ENCODE results near the gene RCAN2.

The RCAN2 gene

DNA sequence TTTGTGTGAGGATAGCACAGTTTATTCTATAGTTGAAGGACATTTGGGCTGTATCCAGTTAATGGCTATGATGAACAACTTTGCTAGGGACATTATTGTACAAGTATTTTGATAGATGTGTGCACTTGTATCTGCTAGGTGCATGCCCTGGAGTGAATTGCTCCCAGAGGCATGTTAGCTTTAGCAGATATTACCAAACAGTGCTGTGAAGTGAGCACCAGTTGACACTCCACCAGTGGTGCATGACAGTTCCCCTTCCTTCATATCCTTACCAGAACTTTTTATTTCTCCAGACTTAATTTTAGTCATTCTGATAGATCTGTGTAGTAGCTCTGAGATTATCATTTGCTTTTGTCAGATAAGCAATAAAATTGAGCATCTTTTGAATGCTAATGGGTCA is 271.6 kb downstream of the RCAN2 start:
- DNase-seq = no peak
- Histone ChIP-seq H2AFZ (ENCODE audit: low read length) (no peak overlapping the region), H3F3A (ENCODE audit: insufficient read depth, low read length) (no peaks in the 10 kb centered on the region), H3K4me2 (ENCODE audit: low read depth, low read length) (no peak overlapping the region), H3K9ac (ENCODE audit: low read length) (no peak overlapping the region), H3K36me3 (replicated peaks; ENCODE audit: insufficient read depth, low read length) (no peaks in the 10 kb centered on the region), H3K27ac (ENCODE audit: low read length) (no peak overlapping the region), H3K79me2 (ENCODE audit: low read length) (no peaks in the 10 kb centered on the region), H3K27me3 (replicated peaks; ENCODE audit: insufficient read depth, low read length) (no peaks in the 10 kb centered on the region), H3K9me3 (replicated peaks; ENCODE audit: insufficient read depth, low read length) (no peaks in the 10 kb centered on the region), H3K4me1 (ENCODE audit: low read length) (peaks cover 9% of the 10 kb centered on the region; the same call in 1 of the 2 replicates), H4K20me1 (ENCODE audit: insufficient read depth, low read length) (no peaks in the 10 kb centered on the region), H3K9me2 (replicated peaks; ENCODE audit: insufficient read depth, low read length) (no peaks in the 10 kb centered on the region), H3K4me3 (ENCODE audit: low read length) (no peak overlapping the region)
- TF ChIP-seq CTCF (IDR thresholded peaks at IDR 0.05; ENCODE audit: low read length) (no peak), EZH2 (optimal IDR thresholded peaks at IDR 0.05; ENCODE audit: low read depth, low read length) (no peak), EZH2phosphoT487 (IDR thresholded peaks at IDR 0.05; ENCODE audit: low read length) (no peak)

DNA sequence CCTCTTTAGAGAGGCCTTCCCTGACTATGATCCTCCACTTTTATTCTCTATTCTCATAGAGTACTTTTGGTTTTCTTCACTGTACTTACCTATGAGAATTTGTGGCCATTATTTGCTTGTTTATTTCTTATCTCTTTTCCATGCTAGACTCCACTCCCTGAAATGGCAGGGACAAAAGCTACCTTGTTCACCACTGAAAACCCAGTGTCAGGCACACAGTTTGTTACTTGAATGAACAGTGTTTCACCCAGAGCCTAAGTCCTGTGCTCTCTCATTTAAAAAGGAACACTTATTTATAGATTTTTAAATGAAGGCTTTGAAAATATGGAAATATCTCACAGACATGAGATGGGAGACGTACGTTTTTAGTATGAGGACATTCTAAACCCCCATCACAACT is 272.8 kb downstream of the RCAN2 start:
- no peak overlapping the region for H3K4me3 ChIP-seq (ENCODE audit: low read length)
- H3K9me2 ChIP-seq (replicated peaks; ENCODE audit: insufficient read depth, low read length) = no peaks in the 10 kb centered on the region
- no peak for DNase-seq
- H4K20me1 ChIP-seq (ENCODE audit: insufficient read depth, low read length) = no peaks in the 10 kb centered on the region
- H3F3A ChIP-seq (ENCODE audit: insufficient read depth, low read length) = no peaks in the 10 kb centered on the region
- H2AFZ ChIP-seq (ENCODE audit: low read length) = no peak overlapping the region
- H3K4me2 ChIP-seq (ENCODE audit: low read depth, low read length) = no peak overlapping the region
- H3K4me1 ChIP-seq (ENCODE audit: low read length) = peaks cover 9% of the 10 kb centered on the region; the same call in 1 of the 2 replicates
- TF ChIP-seq EZH2 (optimal IDR thresholded peaks at IDR 0.05; ENCODE audit: low read depth, low read length) (no peak), CTCF (IDR thresholded peaks at IDR 0.05; ENCODE audit: low read length) (no peak)
- H3K79me2 ChIP-seq (ENCODE audit: low read length) = no peaks in the 10 kb centered on the region
- no peaks in the 10 kb centered on the region for H3K27me3 ChIP-seq (replicated peaks; ENCODE audit: insufficient read depth, low read length)
- no peak overlapping the region for H3K27ac ChIP-seq (ENCODE audit: low read length)
- no peaks in the 10 kb centered on the region for H3K9me3 ChIP-seq (replicated peaks; ENCODE audit: insufficient read depth, low read length)
- no peaks in the 10 kb centered on the region for H3K36me3 ChIP-seq (replicated peaks; ENCODE audit: insufficient read depth, low read length)
- no peak overlapping the region for H3K9ac ChIP-seq (ENCODE audit: low read length)

- DNase-seq = no peak
- Histone ChIP-seq H3K27ac (ENCODE audit: low read length) (no peak overlapping the region), H3K36me3 (replicated peaks; ENCODE audit: insufficient read depth, low read length) (no peaks in the 10 kb centered on the region), H3K9ac (ENCODE audit: low read length) (no peak overlapping the region), H2AFZ (ENCODE audit: low read length) (no peak overlapping the region), H3K79me2 (ENCODE audit: low read length) (no peaks in the 10 kb centered on the region), H3K9me3 (replicated peaks; ENCODE audit: insufficient read depth, low read length) (no peaks in the 10 kb centered on the region), H3K9me2 (replicated peaks; ENCODE audit: insufficient read depth, low read length) (no peaks in the 10 kb centered on the region), H3K27me3 (replicated peaks; ENCODE audit: insufficient read depth, low read length) (no peaks in the 10 kb centered on the region), H3K4me3 (ENCODE audit: low read length) (no peak overlapping the region), H3F3A (ENCODE audit: insufficient read depth, low read length) (no peaks in the 10 kb centered on the region), H3K4me1 (ENCODE audit: low read length) (peaks cover 9% of the 10 kb centered on the region; the same call in 1 of the 2 replicates), H3K4me2 (ENCODE audit: low read depth, low read length) (no peak overlapping the region), H4K20me1 (ENCODE audit: insufficient read depth, low read length) (no peaks in the 10 kb centered on the region)
- TF ChIP-seq EZH2phosphoT487 (IDR thresholded peaks at IDR 0.05; ENCODE audit: low read length) = no peak
- no peak for TF ChIP-seq EZH2 (optimal IDR thresholded peaks at IDR 0.05; ENCODE audit: low read depth, low read length)
- no peak for TF ChIP-seq CTCF (IDR thresholded peaks at IDR 0.05; ENCODE audit: low read length)
Observed at GRCh38 chr6:46217671-46218131, 273.5 kb downstream of the RCAN2 start.
